KMS-11 (cell line): ENCODE data around the gene NSDHL.
A peak's percentile ranks its signal among the peaks of the same experiment; 100 is the strongest.

Experiments used
- H2AFZ ChIP-seq: fragments of 200-600 bp; sonication (generic); 2 replicates; pipeline ENCODE4 v1.6.1; 2016; ENCODE audit warnings: antibody characterized with exemption, mixed run types, low read depth
- H3K27ac ChIP-seq: fragments of 200-600 bp; sonication (generic); 2 replicates; pipeline ENCODE4 v1.6.1; 2016; ENCODE audit warnings: mild to moderate bottlenecking, mixed run types
- H3K27me3 ChIP-seq: fragments of 200-600 bp; sonication (generic); 2 replicates; pipeline ENCODE4 v1.6.1; 2017; ENCODE audit warnings: mild to moderate bottlenecking, low read depth, mixed run types, moderate library complexity; ENCODE audit not compliant: insufficient read depth
- H3K36me3 ChIP-seq: fragments of 200-600 bp; sonication (generic); 2 replicates; pipeline ENCODE4 v1.6.1; 2017; ENCODE audit warnings: mild to moderate bottlenecking, mixed run types; ENCODE audit not compliant: insufficient read depth
- H3K4me1 ChIP-seq: fragments of 200-600 bp; sonication (generic); 2 replicates; pipeline ENCODE4 v1.6.1; 2016; ENCODE audit warnings: mild to moderate bottlenecking, low read depth, mixed run types; ENCODE audit not compliant: poor library complexity, severe bottlenecking
- H3K4me2 ChIP-seq: fragments of 200-600 bp; sonication (generic); 2 replicates; pipeline ENCODE4 v1.7.0; 2016; ENCODE audit warnings: mild to moderate bottlenecking, mixed run types
- H3K4me3 ChIP-seq: fragments of 200-600 bp; sonication (generic); IDR thresholded peaks from 2 replicates; pipeline ENCODE4 v1.6.1; 2017; ENCODE audit warnings: low read depth, low read length, mixed read lengths; ENCODE audit not compliant: insufficient read depth
- H3K79me2 ChIP-seq: fragments of 200-600 bp; sonication (generic); 2 replicates; pipeline ENCODE4 v1.6.1; 2016; ENCODE audit warnings: low read depth, mixed run types; ENCODE audit not compliant: insufficient read depth
- H3K9ac ChIP-seq: fragments of 200-600 bp; sonication (generic); 2 replicates; pipeline ENCODE4 v1.6.1; 2016; ENCODE audit warnings: mild to moderate bottlenecking, mixed run types
- H4K20me1 ChIP-seq: fragments of 200-600 bp; sonication (generic); 2 replicates; pipeline ENCODE4 v1.6.1; 2016; ENCODE audit warnings: mild to moderate bottlenecking, mixed run types; ENCODE audit not compliant: insufficient read depth
- TF ChIP-seq, protein P1 (sequence below): fragments of 200-600 bp; sonication (generic); conservative IDR thresholded peaks from 2 replicates; pipeline ENCODE4 v1.6.1; 2017; ENCODE audit warnings: low read depth, mild to moderate bottlenecking, antibody characterized with exemption, low read length, moderate library complexity, mixed read lengths

The NSDHL gene

GRCh38 chrX:152823657-152824056, 7.2 kb upstream of the NSDHL start:
- H3K27me3 ChIP-seq: no peaks in the 10 kb centered on the region
- no peaks in the 10 kb centered on the region for H3K79me2 ChIP-seq
- no peak overlapping the region for H2AFZ ChIP-seq
- peaks cover 21% of the 10 kb centered on the region for H3K4me1 ChIP-seq
- no peak overlapping the region for H3K4me3 ChIP-seq
- H3K27ac ChIP-seq: no peak overlapping the region
- no peak overlapping the region for H3K4me2 ChIP-seq
- H4K20me1 ChIP-seq: no peaks in the 10 kb centered on the region
- TF ChIP-seq, protein P1, sequence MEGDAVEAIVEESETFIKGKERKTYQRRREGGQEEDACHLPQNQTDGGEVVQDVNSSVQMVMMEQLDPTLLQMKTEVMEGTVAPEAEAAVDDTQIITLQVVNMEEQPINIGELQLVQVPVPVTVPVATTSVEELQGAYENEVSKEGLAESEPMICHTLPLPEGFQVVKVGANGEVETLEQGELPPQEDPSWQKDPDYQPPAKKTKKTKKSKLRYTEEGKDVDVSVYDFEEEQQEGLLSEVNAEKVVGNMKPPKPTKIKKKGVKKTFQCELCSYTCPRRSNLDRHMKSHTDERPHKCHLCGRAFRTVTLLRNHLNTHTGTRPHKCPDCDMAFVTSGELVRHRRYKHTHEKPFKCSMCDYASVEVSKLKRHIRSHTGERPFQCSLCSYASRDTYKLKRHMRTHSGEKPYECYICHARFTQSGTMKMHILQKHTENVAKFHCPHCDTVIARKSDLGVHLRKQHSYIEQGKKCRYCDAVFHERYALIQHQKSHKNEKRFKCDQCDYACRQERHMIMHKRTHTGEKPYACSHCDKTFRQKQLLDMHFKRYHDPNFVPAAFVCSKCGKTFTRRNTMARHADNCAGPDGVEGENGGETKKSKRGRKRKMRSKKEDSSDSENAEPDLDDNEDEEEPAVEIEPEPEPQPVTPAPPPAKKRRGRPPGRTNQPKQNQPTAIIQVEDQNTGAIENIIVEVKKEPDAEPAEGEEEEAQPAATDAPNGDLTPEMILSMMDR: no peak
- no peaks in the 10 kb centered on the region for H3K36me3 ChIP-seq
- no peak overlapping the region for H3K9ac ChIP-seq

DNA sequence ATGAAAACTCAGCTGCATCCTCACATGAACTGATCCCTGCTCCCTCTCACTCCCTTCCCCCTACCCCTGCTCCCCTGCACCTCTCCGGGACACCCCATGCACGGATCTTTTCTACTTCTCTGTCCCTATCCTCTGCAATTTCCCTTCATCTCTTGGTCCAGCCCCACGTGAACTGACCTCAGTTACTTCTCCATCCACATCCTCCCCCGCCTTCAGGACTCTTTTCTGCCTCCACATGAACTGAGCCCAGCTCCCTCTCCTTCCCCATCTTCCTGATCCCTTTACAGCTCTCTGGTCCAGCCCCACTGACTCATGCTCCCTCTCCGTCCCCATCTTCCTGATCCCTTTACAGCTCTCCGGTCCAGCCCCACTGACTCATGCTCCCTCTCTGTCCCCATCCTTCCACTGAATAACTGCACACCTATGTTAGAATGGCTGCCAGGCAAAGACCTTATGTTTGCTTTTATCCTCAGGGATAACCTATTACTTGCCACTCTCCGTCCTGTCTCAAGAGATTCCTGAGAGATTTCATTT, 6.0 kb upstream of the NSDHL start:
- H3K4me2 ChIP-seq: no peak overlapping the region
- peaks cover 21% of the 10 kb centered on the region for H3K4me1 ChIP-seq
- no peaks in the 10 kb centered on the region for H3K27me3 ChIP-seq
- H3K27ac ChIP-seq: no peak overlapping the region
- no peaks in the 10 kb centered on the region for H3K79me2 ChIP-seq
- H3K36me3 ChIP-seq: no peaks in the 10 kb centered on the region
- H2AFZ ChIP-seq: no peak overlapping the region
- TF ChIP-seq, protein P1: no peak
- no peak overlapping the region for H3K9ac ChIP-seq
- H3K4me3 ChIP-seq: no peak overlapping the region
- H4K20me1 ChIP-seq: no peaks in the 10 kb centered on the region

DNA sequence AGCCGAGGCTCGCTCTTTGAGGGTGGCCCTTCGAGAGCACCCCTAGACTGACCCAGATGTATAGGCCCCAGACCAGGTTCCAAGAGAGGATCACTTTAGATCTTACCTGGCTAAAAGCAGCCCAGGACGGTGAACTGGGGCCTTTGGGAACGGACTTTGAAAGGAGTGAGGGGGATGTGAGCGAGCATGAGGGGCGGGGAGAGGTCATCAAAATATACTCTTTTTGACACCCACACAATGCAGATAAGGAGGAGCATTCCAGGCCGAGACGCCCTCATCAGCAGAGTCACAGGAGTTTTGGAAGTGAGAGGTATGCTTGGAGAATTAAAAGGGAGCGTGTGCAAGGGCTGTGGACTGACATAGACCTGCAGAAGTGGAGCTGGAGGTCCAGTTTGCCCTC, 528 bp downstream of the NSDHL start:
- H3K4me1 ChIP-seq: no peaks in the 10 kb centered on the region
- H3K4me3 ChIP-seq: no peak overlapping the region
- peak overlapping the region; percentile 65; the same call in 1 of the 2 replicates for H3K9ac ChIP-seq
- H3K36me3 ChIP-seq: no peaks in the 10 kb centered on the region
- TF ChIP-seq, protein P1: no peak
- peaks cover 18% of the 10 kb centered on the region; the same call in 1 of the 2 replicates for H3K79me2 ChIP-seq
- H2AFZ ChIP-seq: peak overlapping the region; percentile 44; the same call in 1 of the 2 replicates
- H3K27ac ChIP-seq: peak overlapping the region; percentile 45
- H3K4me2 ChIP-seq: peak overlapping the region; percentile 54
- H3K27me3 ChIP-seq: no peaks in the 10 kb centered on the region
- no peaks in the 10 kb centered on the region for H4K20me1 ChIP-seq

DNA sequence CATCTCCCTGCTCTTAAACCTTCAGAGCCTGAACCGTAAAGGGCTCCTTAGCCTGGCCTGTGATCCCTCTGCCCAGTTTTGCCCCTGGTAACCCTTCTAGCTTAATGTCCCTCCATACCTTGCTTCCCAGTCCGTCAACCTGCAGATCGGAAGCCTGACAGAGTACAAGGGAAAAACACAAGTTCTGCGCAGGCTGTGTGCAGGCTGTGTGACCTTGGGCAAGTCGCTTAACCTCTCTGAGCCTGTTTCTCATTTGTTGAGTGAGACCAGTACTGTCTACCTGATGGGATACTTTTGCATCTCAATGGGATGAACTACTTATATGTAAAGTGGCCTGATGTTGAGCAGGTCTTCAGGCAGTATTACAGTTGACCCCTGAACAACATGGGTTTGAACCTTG, 1.7 kb downstream of the NSDHL start:
- Histone ChIP-seq H3K4me2 (no peak overlapping the region), H3K4me1 (no peaks in the 10 kb centered on the region), H3K9ac (no peak overlapping the region), H3K36me3 (no peaks in the 10 kb centered on the region), H2AFZ (no peak overlapping the region), H3K79me2 (peaks cover 18% of the 10 kb centered on the region; the same call in 1 of the 2 replicates), H4K20me1 (no peaks in the 10 kb centered on the region), H3K4me3 (no peak overlapping the region), H3K27me3 (no peaks in the 10 kb centered on the region), H3K27ac (no peak overlapping the region)
- TF ChIP-seq, protein P1: no peak
